LoVo (cell line): ENCODE data around the gene SMARCB1.
A peak's percentile ranks its signal among the peaks of the same experiment; 100 is the strongest.

ENCODE experiments used
- DNase-seq: peaks from one replicate; pipeline ENCODE4 v3.0.0-alpha.2; 2016; ENCODE audit warnings: low spot score

SMARCB1 gene

GRCh38 chr22:23762842-23763578 lies 23.8 kb upstream of the SMARCB1 start, which contains the start of gene C22orf15:
TSS of gene C22orf15 (plus strand) at chr22:23762990. CDS start at chr22:23763307, 317 bp downstream.
- no peak for DNase-seq

GRCh38 chr22:23763579-23763945 lies 23.2 kb upstream of the SMARCB1 start:
- DNase-seq, result no peak

- no peak for DNase-seq
Observed at GRCh38 chr22:23763954-23764353, 22.8 kb upstream of the SMARCB1 start.

DNA sequence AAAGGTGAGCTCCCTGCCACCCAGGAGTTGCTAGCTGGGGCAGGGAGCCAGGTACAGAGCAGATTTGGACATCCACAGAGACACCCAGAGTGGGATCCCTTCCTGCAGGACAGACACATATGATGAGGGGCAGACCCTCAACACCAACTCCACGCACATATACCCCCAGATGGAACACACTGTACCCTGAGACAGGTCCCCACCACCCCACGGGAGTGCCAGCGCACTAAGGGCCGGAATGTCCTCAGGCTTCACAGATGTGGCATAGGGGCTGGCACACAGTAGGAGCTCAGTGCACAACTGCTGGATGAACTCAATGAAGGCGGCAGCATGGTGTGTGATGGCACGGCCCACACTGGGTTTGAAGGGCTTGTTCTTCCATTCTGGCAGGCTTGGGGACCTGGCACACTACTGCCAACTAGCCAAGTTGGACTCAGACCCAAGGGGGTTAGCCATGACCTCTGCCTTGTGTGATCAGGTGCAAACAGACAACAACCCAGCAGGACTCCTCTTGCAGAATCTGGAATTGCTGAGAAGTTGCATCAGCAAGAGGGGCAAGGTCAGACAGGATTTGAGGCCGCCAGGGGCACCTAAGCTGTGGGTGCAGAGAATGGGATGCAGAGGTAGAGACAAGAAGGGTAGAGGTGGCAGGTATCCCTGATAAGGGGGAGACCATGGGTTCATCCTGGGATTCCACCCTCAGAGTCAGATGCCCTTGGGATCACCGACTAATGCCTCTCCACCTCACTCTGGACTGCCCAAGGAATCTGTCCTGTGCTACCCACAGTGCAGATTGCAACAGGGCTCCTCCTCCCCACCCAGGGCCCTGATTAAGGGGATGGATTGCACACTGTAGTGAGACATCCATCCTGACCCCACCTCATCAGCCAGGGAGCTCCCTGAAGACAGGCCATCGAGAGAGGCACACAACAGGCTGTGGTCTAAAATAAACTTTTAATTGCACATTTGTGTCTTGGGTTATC lies 21.6 kb upstream of the SMARCB1 start:
- DNase-seq, result no peak

DNA sequence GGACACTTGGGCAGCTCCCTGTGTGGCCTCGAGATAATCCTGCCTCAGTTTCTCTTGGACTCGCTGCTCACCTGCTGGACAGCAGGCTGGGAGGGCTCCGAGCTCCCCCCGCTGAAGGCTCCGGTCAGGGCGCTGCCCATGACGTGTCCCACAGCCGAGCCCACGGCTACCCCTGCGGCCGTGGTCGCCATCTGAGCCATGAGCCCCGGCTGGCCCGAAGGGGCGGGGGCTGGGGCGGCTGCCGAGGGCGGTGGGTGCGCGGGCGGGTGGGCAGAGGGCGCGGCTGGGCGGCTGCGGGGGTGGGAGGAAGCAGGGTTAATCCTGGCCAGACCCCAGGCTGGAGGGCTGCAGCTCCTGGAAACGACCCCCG lies 19.5 kb upstream of the SMARCB1 start:
- DNase-seq, result no peak

- DNase-seq, result peak; percentile 85
Observed at GRCh38 chr22:23767673-23768548, 18.9 kb upstream of the SMARCB1 start, which contains the start of gene CHCHD10. TSS of gene CHCHD10 (minus strand) at chr22:23767972. CDS start at chr22:23767874, 98 bp downstream.

- no peak for DNase-seq
Observed at GRCh38 chr22:23769321-23769965, 17.3 kb upstream of the SMARCB1 start.

GRCh38 chr22:23772315-23772648 lies 14.5 kb upstream of the SMARCB1 start:
- no peak for DNase-seq

GRCh38 chr22:23772649-23773473 lies 13.9 kb upstream of the SMARCB1 start, which contains the start of gene MMP11:
TSS of gene MMP11 (plus strand) at chr22:23772849. CDS start at chr22:23772871, 22 bp downstream.
- DNase-seq, result peak; percentile 58

GRCh38 chr22:23773483-23774113 lies 13.2 kb upstream of the SMARCB1 start:
- no peak for DNase-seq

DNA sequence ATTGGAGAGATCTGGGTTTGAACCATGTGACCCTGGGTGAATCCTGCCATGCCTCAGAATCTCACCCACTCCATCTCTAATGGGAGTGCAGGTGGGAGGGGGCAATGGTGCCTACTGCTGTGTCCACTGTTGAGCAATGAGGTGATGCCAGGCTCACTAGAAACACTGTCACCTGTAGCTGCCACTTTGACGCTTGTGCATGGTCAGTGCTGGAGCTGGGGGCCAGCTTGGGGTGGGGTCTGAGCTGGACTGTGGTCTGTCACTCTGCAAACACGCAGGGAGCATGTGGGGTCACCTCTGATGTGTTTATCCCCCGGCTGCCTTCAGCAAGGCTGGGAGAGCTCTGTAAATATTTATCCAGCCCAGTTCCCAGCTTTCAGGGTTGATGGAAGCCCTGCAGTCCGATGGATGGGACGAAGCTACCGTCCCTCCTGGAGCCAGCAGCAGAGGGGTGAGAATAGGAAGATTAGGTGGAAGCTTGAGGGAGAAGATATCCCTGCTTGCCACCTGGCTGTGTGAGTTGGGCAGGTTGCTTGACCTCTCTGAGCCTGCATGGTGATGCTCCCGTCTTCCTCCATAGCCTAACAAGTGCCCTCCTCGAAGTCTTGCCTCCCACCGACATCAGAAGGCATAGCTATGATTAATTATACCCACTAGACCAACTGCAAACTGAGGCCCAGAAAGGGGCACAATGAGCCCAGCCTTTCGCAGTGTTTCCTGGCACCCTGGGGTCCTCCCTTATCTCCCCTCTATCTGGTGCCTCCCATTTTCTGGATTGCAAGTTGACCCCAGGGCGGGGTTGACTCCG lies 12.4 kb upstream of the SMARCB1 start:
- no peak for DNase-seq

GRCh38 chr22:23774922-23775436 lies 11.8 kb upstream of the SMARCB1 start:
- no peak for DNase-seq

- no peak for DNase-seq
Observed at GRCh38 chr22:23775779-23776375, 10.9 kb upstream of the SMARCB1 start.

- no peak for DNase-seq
Observed at GRCh38 chr22:23777776-23778576, 8.8 kb upstream of the SMARCB1 start.

DNA sequence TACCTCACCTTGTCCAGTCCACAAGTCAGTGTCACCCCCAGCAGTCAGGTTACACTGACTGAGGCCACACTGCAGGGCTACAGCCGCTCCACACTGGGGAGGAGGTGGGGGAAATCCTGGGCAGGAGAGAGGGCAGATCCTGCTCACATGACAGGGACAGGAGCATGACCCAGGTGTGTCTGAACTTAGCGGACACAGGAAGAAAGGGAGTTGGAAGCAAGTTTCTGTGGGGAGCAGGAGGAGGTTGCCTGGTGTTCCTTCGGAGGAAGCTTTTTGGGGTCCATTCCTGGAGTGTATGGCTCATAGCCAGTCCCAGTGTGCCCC lies 8.2 kb upstream of the SMARCB1 start:
- no peak for DNase-seq

DNA sequence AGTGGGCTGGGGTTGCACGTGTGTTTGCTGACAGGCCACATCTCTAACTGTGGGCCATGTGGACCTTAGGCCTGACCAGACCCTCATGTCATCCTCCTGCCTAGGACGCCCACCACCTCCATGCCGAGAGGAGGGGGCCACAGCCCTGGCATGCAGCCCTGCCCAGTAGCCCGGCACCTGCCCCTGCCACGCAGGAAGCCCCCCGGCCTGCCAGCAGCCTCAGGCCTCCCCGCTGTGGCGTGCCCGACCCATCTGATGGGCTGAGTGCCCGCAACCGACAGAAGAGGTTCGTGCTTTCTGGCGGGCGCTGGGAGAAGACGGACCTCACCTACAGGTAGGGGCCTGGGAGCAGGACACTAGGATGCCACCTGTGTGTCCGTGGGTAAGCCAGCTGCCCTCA lies 7.7 kb upstream of the SMARCB1 start:
- no peak for DNase-seq

GRCh38 chr22:23779731-23780130 lies 7.0 kb upstream of the SMARCB1 start:
- no peak for DNase-seq
